GM18502 (cell line): ENCODE results near the gene DNAH2.

Source experiments
- ATAC-seq: cut with Tn5 transposase; IDR thresholded peaks from one replicate; pipeline ENCODE4 v1.9.1; 2021; ENCODE audit warnings: mild to moderate bottlenecking; ENCODE audit not compliant: unreplicated experiment, poor library complexity

DNAH2 gene

GRCh38 chr17:7836596-7837407 is 119.3 kb downstream of the DNAH2 start:
- ATAC-seq: no peak

DNA sequence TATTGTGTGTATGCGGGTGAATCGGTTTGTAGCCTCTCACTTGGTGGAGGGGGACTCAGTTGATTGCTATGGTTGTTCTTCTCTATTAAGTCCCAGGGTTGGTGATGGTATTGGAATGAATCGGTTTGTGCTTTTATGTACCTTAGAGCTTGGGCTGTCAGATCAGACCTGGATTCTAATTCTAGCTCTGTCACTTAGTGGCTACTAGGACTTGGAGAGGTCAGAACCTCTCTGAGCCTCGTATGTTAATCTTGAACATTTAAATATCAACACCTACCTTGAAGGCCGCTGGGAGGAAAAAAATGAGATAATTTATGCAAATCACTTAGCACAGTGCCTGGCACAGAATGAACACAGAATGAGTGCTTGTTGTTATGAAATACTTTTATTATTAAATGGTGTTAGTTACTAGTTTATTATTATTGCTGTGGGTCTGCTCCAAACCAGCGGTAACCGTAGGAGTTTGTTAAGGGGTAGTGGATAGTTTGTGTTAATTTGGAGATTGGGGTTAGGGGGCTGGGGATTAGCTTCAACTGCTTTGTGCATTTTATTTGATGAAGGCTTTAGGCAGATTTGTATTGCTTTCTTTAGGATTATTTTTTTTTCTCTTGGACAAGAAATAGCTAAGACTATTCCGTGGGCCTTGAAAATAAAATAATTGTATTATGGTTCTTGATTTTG is 120.0 kb downstream of the DNAH2 start:
- no peak for ATAC-seq

- ATAC-seq: no peak
These were observed 120.8 kb downstream of the DNAH2 start for GRCh38 chr17:7838090-7839075.

DNA sequence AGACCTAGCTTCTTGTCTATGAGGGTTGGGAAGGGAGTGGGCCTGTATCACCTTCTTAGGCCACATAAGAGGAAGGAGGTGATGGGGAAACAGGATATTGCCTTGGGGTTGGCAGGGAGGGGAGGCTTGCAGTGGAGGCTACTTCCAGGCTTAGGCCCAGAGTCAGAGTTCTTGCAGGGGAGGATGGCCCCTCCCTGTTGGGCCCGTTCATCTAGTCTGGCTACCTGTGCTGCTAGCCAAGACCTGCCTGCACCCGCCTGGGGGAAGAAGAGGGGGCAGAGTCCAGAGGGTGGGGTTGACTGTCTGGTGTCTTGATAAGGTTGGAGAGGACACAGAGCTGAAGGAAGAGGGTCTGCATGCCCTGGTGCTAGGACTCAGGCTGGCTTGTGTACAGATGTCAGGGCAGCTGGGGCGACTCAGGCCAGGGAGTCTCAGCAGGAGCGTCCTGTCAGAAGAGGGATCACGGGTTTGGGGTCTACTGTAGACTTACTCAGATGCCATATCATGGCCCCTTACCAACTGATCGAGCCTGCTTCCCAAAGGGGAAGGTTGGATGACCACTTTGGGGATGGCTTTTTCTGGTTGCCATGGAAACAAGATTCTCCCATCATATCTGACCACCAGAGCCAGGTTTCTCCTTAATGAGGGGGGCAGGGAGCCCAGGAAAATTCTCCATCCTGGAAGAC is 121.8 kb downstream of the DNAH2 start:
- ATAC-seq: no peak

GRCh38 chr17:7839876-7840261 is 122.3 kb downstream of the DNAH2 start:
- no peak for ATAC-seq

DNA sequence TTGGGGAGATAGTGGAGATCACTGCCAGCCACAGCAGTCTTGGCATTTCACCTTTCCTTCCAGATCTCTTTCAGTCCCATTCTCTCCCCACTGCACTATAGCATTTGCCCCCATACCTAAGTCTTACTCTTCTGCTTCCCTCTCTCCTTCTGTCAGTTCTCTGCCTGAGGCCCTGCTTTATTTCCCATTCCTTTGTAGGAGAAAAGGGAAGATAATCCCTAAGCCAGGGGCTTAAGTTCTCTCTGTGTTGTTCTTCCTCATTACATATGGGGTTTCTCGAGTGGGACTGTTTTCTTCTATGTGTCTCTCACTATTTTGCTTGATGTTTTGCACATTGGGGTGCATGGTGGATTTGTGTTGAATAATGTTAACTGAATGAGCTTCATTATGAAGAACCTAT is 122.9 kb downstream of the DNAH2 start:
- ATAC-seq: no peak

- no peak for ATAC-seq
These were observed 123.3 kb downstream of the DNAH2 start for GRCh38 chr17:7840875-7841274.

GRCh38 chr17:7841396-7841914 is 123.9 kb downstream of the DNAH2 start:
- ATAC-seq: no peak

DNA sequence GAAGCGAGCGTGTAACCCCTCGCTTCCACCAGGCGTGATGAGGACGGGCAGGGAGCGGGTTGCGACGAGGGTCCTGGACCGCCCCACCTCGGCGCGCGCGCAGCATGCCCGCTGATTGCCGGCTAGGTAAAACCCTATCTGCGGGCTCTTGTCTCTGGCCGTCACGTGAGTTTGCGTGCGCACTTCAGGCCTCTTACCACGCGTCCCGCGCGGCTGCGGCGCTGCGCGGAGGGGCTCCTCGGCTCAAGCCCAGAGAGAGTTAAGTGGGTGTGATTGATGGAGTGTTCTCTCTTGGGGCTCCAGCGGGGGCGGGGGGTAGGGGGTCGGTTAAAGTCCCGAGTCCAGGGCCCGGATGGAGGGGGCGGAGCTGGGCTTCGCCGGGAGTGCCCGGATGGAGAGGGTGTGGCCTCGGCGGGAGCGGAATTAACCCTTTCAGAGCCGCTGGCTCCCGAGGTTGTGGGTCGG is 124.4 kb downstream of the DNAH2 start:
- peak; percentile 15 for ATAC-seq

DNA sequence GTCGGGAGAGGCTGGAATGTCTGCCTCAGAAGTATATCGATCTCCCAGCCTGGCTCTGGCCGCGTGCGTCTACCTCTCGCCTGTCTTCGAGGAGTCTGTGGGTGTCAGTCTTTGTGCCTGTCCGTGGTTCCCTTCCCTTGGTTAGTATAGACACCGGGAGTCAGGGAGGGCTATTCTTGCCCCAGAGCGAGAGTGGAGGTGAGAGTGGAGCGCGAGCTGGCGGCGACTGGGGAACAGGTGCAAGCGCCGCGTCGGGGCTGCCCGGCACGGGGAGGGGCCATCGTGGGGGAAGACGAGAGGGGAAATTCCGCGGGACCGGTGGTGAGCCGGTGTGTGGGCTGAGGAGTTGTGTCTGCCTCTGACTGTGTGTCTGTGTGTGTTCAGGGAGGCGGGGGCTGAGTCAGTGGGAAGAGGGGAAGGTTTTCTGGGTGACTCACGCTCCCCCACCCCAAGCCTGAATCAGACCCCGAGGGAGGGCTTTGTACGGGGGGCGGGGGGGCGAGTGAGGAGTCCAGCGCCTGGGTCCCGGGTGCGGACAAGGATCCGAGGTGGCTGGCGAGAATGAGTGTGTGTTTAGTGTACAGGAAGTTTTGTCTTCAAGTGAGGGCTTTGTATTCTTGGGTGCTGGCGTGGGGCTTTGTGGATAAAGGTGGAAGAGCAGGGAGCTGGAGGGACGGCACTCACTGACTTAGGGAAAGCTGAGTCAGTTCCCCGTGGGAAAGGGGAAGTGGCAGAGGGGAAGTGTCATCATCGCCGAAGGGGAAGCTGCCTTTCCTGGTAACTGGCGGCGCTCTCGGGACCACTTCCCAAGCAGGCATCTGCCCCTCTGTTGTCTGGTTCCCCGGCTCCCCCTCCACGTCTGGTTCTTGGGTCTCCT is 125.1 kb downstream of the DNAH2 start:
- ATAC-seq: peak; percentile 41

- peak; percentile 7 for ATAC-seq
These were observed 125.7 kb downstream of the DNAH2 start for GRCh38 chr17:7843257-7843535.

DNA sequence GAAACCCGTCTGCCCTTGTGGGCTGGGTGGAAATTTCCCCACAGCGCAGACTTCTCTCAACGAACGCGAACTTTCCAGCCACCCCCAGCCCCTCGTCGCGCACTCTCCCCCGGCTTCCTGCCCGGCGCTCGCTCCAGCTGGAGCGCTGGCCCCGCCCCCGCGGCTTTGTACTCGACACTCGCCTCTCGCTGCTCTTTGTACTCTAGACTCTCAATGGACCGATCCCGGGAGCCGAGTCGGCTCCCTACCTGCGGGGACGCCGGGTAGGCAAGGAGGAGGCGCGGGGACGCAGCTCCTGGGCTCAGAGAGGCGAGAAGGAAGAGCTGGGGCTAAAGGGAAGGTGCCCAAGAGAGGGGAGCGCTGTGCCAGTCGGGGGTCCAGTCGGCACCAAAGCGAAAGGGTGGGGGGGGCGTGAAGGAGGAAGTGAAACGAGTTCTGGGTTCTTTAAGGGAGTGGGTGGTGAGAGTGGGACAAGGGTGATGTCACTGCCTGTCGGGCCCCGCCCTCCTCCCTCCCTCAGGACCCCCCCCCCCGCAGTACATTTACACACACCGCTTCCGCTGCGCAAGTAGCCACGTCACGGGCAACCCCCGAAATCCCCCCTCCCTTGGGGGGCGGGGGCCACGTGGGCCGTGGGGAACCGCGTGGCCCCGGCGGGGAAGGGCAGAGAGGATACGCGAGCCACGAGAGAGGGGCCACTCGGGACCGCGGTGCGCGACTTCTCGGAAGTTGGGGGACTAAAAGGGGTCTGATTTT is 126.2 kb downstream of the DNAH2 start:
- ATAC-seq: peak; percentile 26

DNA sequence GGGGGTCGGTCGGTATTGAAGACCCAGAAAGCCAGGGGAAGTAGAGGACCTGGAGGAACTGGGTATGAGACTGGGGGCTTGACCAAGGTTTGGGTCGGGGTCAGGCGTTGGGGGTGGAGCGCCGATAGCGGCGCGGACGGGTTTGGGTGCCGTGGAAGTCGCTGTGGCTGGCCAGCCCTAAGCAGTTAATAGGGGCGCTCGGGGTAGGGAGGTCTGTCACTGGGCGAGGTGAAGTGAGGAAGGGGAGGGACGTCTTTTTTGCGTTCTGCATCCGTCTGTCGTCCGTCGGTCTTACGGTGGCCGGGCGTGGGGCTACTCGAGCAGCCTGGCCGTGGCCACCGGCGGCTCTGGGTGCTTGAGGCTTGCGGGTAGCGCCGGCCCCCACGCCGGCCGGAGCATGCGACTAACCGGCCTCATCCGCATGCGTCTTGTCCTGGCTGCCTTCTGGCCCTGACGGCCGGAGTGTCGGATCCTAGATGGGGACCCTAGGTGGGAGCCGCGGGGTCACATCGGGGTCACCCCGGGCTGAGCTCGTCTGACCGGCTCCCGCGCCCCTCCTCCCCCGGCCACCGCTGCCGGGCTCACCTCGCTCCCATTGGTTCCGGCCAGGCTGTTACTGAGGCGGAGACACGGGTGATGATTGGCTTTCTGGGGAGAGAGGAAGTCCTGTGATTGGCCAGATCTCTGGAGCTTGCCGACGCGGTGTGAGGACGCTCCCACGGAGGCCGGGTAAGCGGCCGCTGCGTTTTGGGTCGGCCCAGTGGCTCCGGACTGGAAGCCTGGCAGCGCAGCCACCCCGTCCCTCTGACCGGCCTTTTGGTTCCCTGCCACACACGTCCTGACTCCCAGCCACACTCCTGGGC is 127.0 kb downstream of the DNAH2 start:
- peak; percentile 51 for ATAC-seq

- ATAC-seq: no peak
These were observed 128.0 kb downstream of the DNAH2 start for GRCh38 chr17:7845359-7846062.

DNA sequence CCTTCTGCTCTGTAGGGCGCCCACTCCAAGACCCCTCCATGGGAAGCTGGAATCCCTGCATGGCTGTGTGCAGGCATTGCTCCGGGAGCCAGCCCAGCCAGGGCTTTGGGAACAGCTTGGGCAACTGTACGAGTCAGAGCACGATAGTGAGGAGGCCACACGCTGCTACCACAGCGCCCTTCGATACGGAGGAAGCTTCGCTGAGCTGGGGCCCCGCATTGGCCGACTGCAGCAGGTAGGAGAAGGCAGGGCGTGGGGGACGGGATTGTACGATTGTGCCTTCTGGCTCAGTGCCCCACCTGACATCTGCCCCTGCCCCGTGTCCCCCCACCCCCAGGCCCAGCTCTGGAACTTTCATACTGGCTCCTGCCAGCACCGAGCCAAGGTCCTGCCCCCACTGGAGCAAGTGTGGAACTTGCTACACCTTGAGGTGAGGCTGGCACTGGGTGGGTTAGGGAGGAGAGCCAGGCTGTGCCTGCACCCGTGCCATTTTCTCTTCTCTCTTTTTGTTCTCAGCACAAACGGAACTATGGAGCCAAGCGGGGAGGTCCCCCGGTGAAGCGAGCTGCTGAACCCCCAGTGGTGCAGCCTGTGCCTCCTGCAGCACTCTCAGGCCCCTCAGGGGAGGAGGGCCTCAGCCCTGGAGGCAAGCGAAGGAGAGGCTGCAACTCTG is 128.7 kb downstream of the DNAH2 start:
- no peak for ATAC-seq
